Measurements from ENCODE around the gene SMDT1.
"Not testable (repeated sequence)": the region's sequence is repeated elsewhere in the genome, so short reads cannot be mapped to it uniquely, and the experiment has no call there.

Gene SMDT1

DNA sequence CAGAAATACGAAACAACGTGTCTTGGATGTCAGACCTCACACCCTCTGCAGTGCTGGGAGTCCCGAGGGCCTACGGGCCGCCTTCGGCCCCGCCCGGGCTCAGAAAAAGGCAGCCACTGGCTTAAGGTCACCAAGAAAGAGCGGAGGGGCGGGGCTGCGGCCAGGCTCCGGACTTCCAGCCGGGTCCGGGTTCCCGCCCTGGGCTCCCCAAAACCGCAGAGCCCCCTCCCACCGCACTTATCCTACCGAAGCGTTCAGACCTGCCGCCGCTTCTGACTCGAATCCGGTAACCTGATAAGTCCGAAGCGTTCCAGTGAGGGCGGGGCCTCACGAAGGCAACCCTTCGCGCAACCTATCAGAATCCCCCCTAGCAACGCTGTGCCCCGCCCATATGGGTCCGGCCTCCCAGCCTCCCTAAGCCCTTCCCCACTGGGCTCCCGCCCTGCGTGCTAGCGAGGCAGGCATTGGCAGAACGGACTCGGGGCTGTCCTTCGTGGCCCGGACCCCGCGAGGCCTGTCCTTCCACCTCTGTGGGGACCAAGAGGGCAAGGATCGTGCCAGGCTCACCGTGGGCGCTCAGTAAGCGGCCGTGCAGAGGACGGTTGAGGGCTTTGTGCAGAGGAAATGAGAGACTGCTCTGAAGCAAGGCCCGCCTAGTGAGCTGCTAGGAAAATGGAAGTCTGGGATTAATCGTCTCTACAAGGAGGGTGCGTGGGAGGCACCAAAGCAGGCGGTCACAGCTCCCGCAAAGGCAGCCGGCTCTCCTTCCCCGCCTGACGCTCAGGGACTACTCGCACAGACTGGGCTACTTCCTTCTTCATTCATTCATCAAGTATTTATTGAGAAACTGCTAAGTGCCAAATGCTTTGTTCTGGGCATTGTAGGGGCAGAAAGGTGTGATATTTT lies 8.7 kb upstream of the SMDT1 start, which contains the start of gene NAGA:
TSS of gene NAGA (minus strand) at position 296 of the 906 bp plus-strand sequence. CDS start 515 bp downstream, outside the sequence.
- Histone ChIP-seq H3K4me3 (ENCODE audit: low read depth in 1 of 5, low read length in 5 of 5) (peak within 1 kb of the TSS; percentile 77 to 88 (median 81)), H3K4me1 (ENCODE audit: control insufficient read depth in 5 of 5, insufficient read depth in 5 of 5, low read length in 5 of 5) (peaks cover 9 to 46% (median 42%) of the 10 kb centered on the region in 5 donors), H3K27ac (ENCODE audit: low read depth, low read length) (peak within 1 kb of the TSS; percentile 69), H3K9me3 (ENCODE audit: control insufficient read depth in 5 of 5, low read length in 5 of 5) (no peaks in the 10 kb centered on the region), H3K9ac (ENCODE audit: low read length in 5 of 5) (peak within 1 kb of the TSS; percentile 77 to 89 (median 84)), H3K27me3 (ENCODE audit: control insufficient read depth in 5 of 5, insufficient read depth in 4 of 5, low read length in 5 of 5) (no peaks in the 10 kb centered on the region), H3K36me3 (ENCODE audit: control insufficient read depth in 5 of 5, insufficient read depth in 5 of 5, low read length in 5 of 5) (peaks cover 0 to 27% (median 27%) of the 10 kb centered on the region in 5 donors)

DNA sequence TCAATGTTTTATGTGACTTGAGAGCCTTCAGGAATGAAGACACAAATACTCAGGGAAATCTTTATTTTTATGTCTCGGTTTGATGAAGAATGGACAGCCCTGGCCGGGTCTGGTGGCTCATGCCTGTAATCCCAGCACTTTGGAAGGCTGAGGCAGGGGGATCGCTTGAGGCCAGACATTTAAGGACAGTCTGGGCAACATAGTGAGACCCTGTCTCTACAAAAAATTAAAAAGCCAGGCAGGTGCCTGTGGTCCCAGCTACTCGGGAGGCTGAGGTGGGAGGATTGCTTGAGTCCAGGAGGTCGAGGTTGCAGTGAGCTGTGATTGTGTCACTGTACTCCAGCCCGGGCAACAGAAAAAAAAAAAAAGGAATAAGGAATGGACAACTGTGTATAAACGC lies 8.0 kb upstream of the SMDT1 start:
- peaks cover 0 to 25% (median 20%) of the 10 kb centered on the region in 5 donors for H3K36me3 ChIP-seq (ENCODE audit: control insufficient read depth in 5 of 5, insufficient read depth in 5 of 5, low read length in 5 of 5)
- peak overlapping the region in 4 of 5 donors; percentile 65 to 83 (median 78) for H3K4me3 ChIP-seq (ENCODE audit: low read depth in 1 of 5, low read length in 5 of 5)
- H3K9me3 ChIP-seq (ENCODE audit: control insufficient read depth in 5 of 5, low read length in 5 of 5); H3K27me3 ChIP-seq (ENCODE audit: control insufficient read depth in 5 of 5, insufficient read depth in 4 of 5, low read length in 5 of 5): not testable (repeated sequence)
- H3K4me1 ChIP-seq (ENCODE audit: control insufficient read depth in 5 of 5, insufficient read depth in 5 of 5, low read length in 5 of 5) = peaks cover 9 to 46% (median 42%) of the 10 kb centered on the region in 5 donors
- peak overlapping the region; percentile 72 to 84 (median 80) for H3K9ac ChIP-seq (ENCODE audit: low read length in 5 of 5)
- peak overlapping the region; percentile 69 for H3K27ac ChIP-seq (ENCODE audit: low read depth, low read length)

DNA sequence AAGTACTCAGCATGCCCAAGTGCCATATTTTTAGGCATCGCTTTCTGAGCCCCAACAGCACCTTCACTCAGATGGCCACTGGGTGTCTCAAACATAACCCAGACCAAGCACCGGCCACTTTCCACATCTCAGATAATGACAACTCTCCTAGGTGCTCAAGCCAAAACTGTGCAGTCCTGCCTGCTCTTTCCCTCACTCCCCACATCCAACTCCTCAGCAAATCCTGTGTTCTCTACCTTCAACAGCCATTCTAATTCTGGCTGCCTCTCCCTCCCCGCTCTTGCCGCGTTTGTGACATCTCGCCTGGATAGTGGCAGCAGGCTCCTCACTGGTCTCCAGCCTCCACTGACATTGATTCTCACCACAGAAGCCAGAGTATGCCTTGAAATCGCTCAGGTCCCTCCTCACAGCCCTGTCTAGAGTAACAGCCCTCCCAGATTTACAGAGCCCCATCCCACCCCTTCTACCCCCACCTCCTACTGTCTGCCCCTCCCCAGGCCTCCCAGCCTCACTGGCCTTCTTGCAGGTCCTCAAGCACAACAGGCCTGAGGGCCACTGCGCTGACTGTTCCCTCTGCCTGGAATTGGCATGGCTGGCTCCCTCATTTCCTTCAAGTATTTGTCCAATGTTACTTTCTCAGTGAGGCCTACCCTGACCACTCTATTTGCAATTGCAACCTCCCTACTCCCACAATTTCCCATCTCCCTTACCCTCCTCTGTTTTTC lies 6.7 kb upstream of the SMDT1 start:
- Histone ChIP-seq H3K4me3 (ENCODE audit: low read depth in 1 of 5, low read length in 5 of 5) (no peak overlapping the region), H3K9ac (ENCODE audit: low read length in 5 of 5) (no peak overlapping the region), H3K9me3 (ENCODE audit: control insufficient read depth in 5 of 5, low read length in 5 of 5) (no peaks in the 10 kb centered on the region), H3K36me3 (ENCODE audit: control insufficient read depth in 5 of 5, insufficient read depth in 5 of 5, low read length in 5 of 5) (peaks cover 0 to 25% (median 12%) of the 10 kb centered on the region in 5 donors), H3K27ac (ENCODE audit: low read depth, low read length) (no peak overlapping the region), H3K4me1 (ENCODE audit: control insufficient read depth in 5 of 5, insufficient read depth in 5 of 5, low read length in 5 of 5) (peaks cover 9 to 49% (median 44%) of the 10 kb centered on the region in 5 donors), H3K27me3 (ENCODE audit: control insufficient read depth in 5 of 5, insufficient read depth in 4 of 5, low read length in 5 of 5) (no peaks in the 10 kb centered on the region)

DNA sequence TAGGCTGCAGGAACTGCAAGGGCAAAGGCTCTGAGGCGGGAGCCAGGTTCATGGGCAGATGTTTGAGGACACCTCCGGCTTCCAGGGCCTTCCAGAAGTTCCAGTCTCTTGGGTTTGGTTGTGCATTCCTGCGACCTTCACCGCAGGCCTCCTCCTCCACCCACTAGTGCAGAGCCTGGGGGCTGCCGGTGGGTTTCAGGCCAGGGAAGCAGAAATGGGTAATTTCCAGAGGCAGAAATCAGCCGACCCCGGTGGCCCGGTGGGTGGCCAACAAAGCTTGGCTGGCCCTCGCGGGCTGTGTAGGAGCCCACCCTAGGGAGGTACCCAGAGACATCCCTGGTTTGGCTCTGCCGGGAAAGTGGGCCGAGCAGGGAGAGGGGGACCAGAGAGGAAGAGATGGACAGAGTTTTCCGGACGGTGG lies 5.9 kb upstream of the SMDT1 start:
- peak overlapping the region; percentile 56 for H3K27ac ChIP-seq (ENCODE audit: low read depth, low read length)
- peak overlapping the region; percentile 17 to 83 (median 74) for H3K4me3 ChIP-seq (ENCODE audit: low read depth in 1 of 5, low read length in 5 of 5)
- H3K4me1 ChIP-seq (ENCODE audit: control insufficient read depth in 5 of 5, insufficient read depth in 5 of 5, low read length in 5 of 5) = peaks cover 12 to 57% (median 53%) of the 10 kb centered on the region in 5 donors
- no peaks in the 10 kb centered on the region for H3K9me3 ChIP-seq (ENCODE audit: control insufficient read depth in 5 of 5, low read length in 5 of 5)
- peak overlapping the region in 4 of 5 donors; percentile 84 to 96 (median 90) for H3K9ac ChIP-seq (ENCODE audit: low read length in 5 of 5)
- H3K27me3 ChIP-seq (ENCODE audit: control insufficient read depth in 5 of 5, insufficient read depth in 4 of 5, low read length in 5 of 5) = no peaks in the 10 kb centered on the region
- H3K36me3 ChIP-seq (ENCODE audit: control insufficient read depth in 5 of 5, insufficient read depth in 5 of 5, low read length in 5 of 5) = peaks cover 0 to 19% (median 12%) of the 10 kb centered on the region in 5 donors

DNA sequence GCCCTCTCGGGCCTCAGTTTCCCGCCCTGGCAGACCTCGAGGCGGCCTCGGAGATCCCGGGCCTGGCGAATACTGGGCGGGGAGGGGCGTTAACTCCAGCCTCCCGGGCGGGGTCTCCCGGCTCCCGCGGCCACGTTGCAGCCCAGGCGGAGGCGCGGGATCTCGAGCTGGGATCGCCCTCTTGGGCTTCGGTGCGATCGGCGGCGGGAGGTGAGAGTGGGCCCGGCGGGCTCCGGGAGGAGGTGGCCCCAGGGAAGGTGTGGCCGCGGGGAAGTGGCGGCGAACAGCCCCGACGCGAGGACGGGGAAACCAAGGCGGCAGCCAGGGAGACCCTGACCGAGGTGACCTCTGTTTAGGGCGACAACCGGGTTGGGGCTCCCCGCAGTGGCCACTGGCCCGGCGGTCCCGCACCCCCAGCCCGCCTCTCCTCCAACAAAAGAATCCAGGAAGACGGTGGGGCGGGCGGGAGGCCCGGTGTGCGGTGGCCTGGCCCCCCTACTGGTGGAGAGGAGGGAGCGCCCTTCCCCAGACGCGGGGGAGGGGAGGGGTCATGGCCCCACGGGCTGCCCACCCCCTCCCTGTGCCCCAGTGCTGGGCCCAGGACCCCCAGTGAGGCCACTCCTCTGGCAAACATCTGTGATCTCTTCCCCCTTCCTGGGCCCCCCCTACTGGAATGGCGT lies 5.2 kb upstream of the SMDT1 start, which contains the start of gene PHETA2:
TSS of gene PHETA2 (plus strand) at position 117 of the 680 bp plus-strand sequence. CDS start 3,046 bp downstream, outside the sequence.
- H3K36me3 ChIP-seq (ENCODE audit: control insufficient read depth in 5 of 5, insufficient read depth in 5 of 5, low read length in 5 of 5) = peaks cover 0 to 19% (median 12%) of the 10 kb centered on the region in 5 donors
- H3K4me3 ChIP-seq (ENCODE audit: low read depth in 1 of 5, low read length in 5 of 5) = peak within 1 kb of the TSS; percentile 69 to 83 (median 74)
- H3K4me1 ChIP-seq (ENCODE audit: control insufficient read depth in 5 of 5, insufficient read depth in 5 of 5, low read length in 5 of 5) = peaks cover 16 to 64% (median 58%) of the 10 kb centered on the region in 5 donors
- H3K27me3 ChIP-seq (ENCODE audit: control insufficient read depth in 5 of 5, insufficient read depth in 4 of 5, low read length in 5 of 5) = no peaks in the 10 kb centered on the region
- peak within 1 kb of the TSS; percentile 8 to 96 (median 89) for H3K9ac ChIP-seq (ENCODE audit: low read length in 5 of 5)
- peak within 1 kb of the TSS; percentile 56 for H3K27ac ChIP-seq (ENCODE audit: low read depth, low read length)
- H3K9me3 ChIP-seq (ENCODE audit: control insufficient read depth in 5 of 5, low read length in 5 of 5) = no peaks in the 10 kb centered on the region

DNA sequence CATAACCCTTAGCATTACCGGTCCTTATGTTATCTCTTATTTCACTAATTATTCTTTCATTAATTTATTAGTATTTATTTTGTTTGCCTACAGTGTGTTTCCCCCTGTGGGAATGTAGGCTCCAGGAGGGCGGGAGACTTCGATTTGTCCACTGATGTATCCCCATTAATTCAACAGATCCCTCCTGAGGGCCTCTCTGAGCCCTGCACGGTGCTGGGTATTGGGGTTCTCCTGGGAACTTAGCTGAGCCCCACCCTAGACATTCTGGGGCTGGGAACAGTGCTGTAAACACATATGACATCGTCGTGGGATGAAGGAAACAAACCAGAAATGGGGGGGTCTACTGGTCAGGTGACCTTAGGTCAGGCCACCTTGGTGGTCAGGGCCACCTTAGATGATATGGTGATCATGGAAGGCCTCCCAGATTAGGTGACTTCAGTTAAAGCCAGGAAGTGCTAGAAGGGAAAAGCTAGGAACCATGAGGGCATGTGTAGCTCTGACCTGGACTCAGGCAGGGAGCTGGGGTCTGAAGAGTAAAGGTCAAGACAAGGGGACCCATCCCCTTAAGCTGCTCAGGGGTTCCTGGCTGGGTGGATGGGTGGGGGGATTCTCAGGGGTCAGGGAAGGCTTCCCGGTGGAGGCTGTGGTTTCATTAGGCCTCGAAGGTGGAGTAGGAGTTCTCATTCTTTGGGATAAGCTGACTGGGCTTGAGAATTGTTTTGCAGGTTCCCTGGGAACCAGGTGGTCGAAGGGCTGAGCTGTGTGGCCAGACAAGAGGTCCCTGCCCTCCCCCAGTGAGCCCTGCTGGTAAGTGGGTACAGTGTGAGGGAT lies 4.4 kb upstream of the SMDT1 start:
- Histone ChIP-seq H3K9me3 (ENCODE audit: control insufficient read depth in 5 of 5, low read length in 5 of 5) (no peaks in the 10 kb centered on the region), H3K4me3 (ENCODE audit: low read depth in 1 of 5, low read length in 5 of 5) (peak overlapping the region; percentile 69 to 83 (median 74)), H3K9ac (ENCODE audit: low read length in 5 of 5) (peak overlapping the region; percentile 8 to 96 (median 89)), H3K27me3 (ENCODE audit: control insufficient read depth in 5 of 5, insufficient read depth in 4 of 5, low read length in 5 of 5) (no peaks in the 10 kb centered on the region), H3K36me3 (ENCODE audit: control insufficient read depth in 5 of 5, insufficient read depth in 5 of 5, low read length in 5 of 5) (peaks cover 0 to 19% (median 12%) of the 10 kb centered on the region in 5 donors), H3K4me1 (ENCODE audit: control insufficient read depth in 5 of 5, insufficient read depth in 5 of 5, low read length in 5 of 5) (peaks cover 12 to 60% (median 54%) of the 10 kb centered on the region in 5 donors), H3K27ac (ENCODE audit: low read depth, low read length) (peak overlapping the region; percentile 56)

DNA sequence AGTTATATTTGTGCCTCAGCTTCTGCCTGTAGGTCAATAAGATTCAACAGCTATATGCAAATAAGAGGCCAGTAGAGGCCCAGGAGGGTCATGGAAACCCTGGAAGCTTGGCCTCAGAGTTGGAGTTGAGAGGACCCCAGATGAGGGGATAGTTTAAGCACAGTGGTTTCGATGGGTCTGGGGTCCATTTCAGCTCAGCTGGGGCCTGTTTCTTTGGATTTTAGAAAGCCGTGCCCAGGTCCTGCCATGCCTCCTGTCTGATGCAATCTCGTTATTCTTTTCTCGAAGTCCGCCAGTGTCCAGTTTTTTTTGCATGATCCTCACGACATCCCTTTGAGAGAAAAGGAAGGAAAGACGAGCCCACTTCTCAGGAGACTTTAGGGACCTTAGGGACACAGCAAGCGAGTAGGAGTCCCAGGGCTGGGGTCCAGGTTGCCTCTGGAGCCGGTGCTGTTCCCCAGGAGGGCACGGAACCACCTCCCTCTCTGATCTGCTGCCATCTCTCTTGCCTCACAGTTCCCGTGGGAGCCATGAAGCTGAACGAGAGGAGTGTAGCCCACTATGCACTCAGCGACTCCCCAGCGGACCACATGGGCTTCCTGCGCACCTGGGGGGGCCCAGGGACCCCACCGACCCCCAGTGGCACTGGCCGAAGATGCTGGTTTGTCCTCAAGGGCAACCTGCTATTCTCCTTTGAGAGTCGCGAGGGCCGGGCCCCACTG lies 2.6 kb upstream of the SMDT1 start:
- Histone ChIP-seq H3K4me3 (ENCODE audit: low read depth in 1 of 5, low read length in 5 of 5) (no peak overlapping the region), H3K27me3 (ENCODE audit: control insufficient read depth in 5 of 5, insufficient read depth in 4 of 5, low read length in 5 of 5) (no peaks in the 10 kb centered on the region), H3K9me3 (ENCODE audit: control insufficient read depth in 5 of 5, low read length in 5 of 5) (no peaks in the 10 kb centered on the region), H3K9ac (ENCODE audit: low read length in 5 of 5) (no peak overlapping the region), H3K36me3 (ENCODE audit: control insufficient read depth in 5 of 5, insufficient read depth in 5 of 5, low read length in 5 of 5) (peaks cover 0 to 24% (median 12%) of the 10 kb centered on the region in 5 donors), H3K27ac (ENCODE audit: low read depth, low read length) (no peak overlapping the region), H3K4me1 (ENCODE audit: control insufficient read depth in 5 of 5, insufficient read depth in 5 of 5, low read length in 5 of 5) (peaks cover 9 to 54% (median 50%) of the 10 kb centered on the region in 5 donors)

DNA sequence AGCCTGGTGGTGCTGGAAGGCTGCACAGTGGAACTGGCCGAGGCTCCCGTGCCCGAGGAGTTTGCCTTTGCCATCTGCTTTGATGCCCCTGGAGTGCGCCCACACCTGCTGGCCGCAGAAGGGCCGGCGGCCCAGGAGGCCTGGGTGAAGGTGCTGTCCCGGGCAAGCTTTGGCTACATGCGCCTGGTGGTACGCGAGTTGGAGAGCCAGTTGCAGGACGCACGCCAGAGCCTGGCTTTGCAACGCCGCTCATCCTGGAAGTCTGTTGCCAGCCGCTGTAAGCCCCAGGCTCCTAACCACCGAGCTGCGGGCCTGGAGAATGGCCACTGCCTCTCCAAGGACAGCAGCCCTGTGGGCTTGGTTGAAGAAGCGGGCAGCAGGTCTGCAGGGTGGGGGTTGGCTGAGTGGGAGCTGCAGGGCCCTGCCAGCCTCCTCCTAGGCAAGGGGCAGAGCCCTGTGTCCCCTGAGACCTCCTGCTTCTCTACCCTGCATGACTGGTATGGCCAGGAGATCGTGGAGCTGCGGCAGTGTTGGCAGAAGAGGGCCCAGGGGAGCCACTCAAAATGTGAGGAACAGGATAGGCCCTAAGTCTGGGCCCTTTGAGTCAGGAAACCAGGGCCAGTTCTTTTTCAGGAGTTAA lies 1.9 kb upstream of the SMDT1 start:
- H3K4me1 ChIP-seq (ENCODE audit: control insufficient read depth in 5 of 5, insufficient read depth in 5 of 5, low read length in 5 of 5) = peaks cover 9 to 54% (median 50%) of the 10 kb centered on the region in 5 donors
- H3K9ac ChIP-seq (ENCODE audit: low read length in 5 of 5) = peak overlapping the region in 2 of 5 donors; percentile 93 to 97

More for the DNA sequence above, 1.9 kb upstream of the SMDT1 start:
- Histone ChIP-seq H3K4me3 (ENCODE audit: low read depth in 1 of 5, low read length in 5 of 5) (no peak overlapping the region), H3K27ac (ENCODE audit: low read depth, low read length) (peak overlapping the region; percentile 99), H3K9me3 (ENCODE audit: control insufficient read depth in 5 of 5, low read length in 5 of 5) (no peaks in the 10 kb centered on the region), H3K36me3 (ENCODE audit: control insufficient read depth in 5 of 5, insufficient read depth in 5 of 5, low read length in 5 of 5) (peaks cover 0 to 29% (median 16%) of the 10 kb centered on the region in 5 donors), H3K27me3 (ENCODE audit: control insufficient read depth in 5 of 5, insufficient read depth in 4 of 5, low read length in 5 of 5) (no peaks in the 10 kb centered on the region)

Data from subcutaneous abdominal adipose tissue (tissue), 5 donors.